Medulla oblongata (tissue), 1 donor: ENCODE data around the gene PKIB.
"Not testable (repeated sequence)": the region's sequence is repeated elsewhere in the genome, so short reads cannot be mapped to it uniquely, and the experiment has no call there.

ENCODE experiments used
- DNase-seq: peaks from one replicate; pipeline ENCODE4 v3.0.0-alpha.2; 2015; ENCODE audit errors: extremely low spot score

The PKIB gene

DNA sequence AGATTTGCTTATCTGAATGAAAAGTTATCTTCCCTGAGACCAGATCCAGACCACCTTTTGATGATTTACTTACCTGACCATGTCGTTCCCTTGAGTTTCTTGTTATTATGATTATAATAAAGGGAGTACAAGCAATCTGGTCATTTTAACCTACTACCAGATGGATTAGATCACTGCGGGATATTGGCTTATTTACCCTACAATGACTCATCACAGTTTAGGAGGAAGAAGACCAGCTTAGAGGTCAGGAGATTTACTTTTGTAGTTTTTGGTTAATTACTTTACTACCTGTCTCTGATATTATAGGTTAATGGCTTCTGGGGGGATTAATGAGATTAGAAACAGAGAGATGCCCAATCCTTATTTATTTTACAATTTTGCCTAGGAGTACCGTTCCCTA, 10.7 kb downstream of the PKIB start:
- no peak for DNase-seq

DNA sequence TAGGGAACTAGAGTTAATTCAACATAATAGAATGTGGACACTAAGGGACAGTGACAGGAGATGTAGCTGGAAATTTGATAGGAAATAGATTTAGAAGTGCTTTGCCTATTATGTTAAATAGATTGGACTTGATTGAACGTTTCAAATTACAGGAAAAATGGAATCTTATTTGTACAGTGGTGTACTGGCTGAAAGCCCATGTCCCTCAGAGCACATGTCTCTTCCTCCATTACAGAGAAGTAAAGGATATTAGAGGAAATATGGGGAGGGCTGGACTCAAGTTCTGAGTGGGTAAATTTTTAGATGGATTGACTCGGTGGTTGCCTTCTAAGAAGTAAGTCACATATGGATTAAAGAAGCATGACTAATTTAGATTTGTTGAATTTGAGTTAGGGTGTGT, 11.4 kb downstream of the PKIB start:
- no peak for DNase-seq

DNA sequence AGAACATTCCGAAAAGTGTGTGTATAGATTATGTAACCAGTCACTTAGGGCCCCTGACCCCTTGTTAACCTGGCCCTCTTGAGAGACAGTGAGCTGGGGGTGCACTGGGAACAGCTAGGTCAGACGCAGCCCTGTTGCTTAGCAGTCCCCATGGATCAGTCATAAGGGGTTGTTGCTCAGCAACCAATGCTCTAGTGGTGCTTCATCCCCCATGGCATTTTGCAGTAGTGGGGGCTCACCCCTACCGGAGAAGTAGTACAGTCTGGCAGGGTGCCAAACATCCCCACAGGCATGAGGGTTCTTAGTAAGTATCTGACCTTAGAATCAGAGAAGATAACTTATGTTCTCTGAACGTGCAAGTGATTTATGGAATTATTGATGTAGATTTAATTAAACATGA, 12.3 kb downstream of the PKIB start:
- DNase-seq: no peak

DNA sequence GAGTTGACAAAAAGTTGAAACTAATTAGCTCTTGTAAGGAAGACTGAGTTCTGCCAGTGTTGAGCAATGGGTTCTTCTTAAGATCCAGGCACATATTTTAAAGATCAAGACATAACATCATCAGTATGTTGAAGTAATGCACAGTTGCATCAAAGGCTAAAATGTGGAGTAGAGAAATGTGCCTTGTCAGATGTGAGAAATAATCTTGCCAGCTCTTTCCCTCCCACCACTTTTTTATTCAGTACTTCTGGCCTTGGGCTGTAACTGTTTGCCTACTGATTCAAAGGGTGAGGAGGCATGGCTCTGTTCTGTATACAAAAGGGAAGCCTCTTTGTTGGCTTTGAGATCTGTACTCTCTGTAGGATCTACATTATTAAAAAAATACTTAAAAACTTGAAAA, 13.1 kb downstream of the PKIB start:
- DNase-seq: no peak

DNA sequence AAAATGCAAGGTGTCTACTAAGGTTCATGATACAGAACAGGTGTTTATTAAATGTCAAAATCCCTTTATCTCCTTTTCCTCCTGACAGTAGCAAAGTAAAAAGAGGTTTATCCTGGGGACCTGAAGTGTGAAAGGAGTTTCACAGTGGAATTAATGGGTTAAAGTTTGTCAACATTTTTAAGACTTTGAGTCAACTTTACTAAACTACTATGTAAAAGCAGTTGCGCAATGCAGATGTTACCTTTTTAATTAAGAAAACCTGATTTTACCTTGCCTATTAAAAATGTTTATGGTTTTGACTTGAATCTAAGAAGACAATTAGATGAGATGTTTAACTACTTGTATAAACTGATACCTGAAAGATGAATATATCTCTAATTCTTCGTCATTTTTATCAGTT, 14.6 kb downstream of the PKIB start:
- DNase-seq: no peak

DNA sequence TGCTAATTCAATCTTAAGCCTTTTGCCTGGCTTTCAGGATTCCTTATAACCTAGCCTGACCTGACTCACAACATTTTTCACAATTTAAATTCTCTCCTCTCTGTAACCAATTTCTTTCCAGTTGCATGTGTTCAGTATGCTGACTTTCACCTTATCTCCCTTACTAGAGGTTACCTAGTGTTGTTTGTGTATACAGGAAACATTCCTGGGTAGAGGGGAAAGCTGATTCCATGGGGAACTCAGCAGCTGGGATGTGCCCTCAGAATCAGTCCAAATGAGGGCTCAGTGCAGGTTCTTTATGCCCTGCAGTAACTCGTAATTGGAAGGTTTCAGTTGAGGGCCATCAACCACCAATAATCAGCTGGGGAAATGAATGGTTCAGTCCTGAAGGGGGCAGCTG, 18.5 kb downstream of the PKIB start:
- DNase-seq: no peak

DNA sequence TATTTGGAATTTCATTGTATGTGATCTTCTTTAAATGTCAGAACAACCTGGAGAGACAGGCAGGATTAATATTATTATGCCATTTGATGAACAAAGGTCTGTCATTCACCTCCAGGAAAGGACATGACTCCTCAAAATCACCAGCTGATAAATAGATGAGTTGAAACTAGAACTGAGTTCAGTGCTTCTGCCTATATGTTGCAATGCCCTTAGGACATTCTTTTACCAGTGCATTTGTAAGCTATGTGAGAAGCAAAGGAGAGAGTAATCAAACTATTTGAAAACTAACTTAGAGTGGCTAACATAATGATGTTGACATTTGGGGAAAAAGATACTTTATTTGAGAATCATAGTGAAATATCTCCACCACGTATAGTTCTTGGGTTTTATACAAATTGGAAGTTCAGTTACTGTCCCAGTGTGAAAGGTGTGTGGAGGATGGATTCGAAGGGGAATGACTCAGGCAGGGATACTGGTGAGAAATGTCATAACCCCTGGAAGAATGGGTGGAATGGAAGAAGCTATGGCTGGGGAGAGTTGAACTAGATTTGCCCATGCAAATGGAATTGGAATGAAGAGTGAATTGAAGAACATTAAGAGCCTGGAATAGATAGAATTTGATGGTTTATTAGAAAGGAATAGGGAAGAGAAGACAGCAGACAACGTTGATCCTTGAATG, 21.5 kb downstream of the PKIB start:
- DNase-seq: no peak

DNA sequence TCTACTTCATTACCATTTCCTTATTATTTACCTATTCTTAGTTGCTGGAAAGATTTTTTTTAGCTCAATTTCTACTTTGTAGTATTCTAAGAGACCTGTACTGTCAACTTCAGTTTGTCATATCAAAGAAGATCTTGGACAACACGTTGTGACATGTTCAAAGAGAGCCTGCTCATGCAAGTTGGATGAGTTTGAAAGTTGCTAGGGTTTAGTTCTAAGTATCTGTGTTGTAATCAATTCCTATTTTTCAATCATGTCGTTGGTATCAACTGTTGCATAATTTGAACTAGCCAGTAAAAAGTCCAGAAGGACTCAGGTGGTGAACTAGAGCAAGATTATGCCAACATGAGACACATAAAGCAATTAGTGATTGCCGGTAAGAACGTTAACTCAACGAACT, 30.2 kb downstream of the PKIB start:
- no peak for DNase-seq

DNA sequence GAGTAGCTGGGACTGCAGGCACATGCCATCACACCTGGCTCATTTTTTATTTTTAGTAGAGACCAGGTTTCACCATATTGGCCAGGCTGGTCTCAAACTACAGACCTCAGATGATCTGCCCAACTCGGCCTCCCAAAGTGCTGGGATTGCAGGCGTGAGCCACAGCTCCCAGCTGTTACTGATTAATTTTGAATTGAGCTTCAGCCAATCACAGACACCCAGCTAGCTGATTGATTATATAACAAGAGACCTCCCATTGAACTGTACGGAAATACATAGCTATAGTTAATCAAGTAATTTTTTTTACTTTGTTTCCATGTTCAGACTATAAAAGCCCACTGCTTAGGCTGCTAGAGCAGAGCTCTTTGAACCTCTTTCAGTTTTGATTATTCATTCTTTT, 31.6 kb downstream of the PKIB start:
- DNase-seq: no peak

DNA sequence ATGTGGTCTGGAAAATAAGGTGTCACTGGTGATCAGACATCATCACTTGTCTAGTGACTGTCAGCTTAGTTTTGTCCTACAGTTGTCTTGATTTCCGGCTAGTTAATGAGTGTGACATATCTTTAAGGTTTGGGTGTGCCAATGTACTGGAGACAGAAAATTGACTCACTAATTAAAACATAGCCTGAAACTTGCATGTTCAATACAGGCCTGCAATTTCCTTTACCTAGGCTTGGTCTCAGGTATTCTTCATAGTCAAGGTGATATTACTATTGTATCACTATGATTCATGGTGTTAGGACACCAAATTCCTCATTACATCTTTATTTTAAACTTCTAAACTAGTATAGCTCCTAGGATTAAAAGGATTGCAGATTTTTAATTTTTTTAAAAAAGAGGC, 32.4 kb downstream of the PKIB start:
- not testable (repeated sequence) for DNase-seq

DNA sequence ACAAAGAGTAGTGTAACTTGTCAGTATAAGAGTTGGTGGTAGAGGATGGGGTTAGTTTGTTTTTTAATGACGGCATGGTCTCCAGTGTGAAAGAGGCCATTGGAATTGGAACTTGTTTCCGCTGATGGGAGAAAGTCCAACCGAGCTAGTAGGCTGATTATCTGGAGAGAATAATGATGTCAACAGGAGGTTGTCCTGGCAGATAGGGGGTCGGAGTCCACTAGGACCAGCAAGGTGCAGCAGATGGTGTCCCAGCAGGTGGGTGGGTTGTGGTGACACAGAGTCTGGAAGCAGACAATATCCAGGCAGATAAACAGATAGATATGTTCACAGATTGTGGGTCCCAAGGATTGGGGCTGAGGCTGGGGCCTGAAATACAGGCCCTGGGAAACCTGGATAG, 35.1 kb downstream of the PKIB start:
- DNase-seq: no peak

DNA sequence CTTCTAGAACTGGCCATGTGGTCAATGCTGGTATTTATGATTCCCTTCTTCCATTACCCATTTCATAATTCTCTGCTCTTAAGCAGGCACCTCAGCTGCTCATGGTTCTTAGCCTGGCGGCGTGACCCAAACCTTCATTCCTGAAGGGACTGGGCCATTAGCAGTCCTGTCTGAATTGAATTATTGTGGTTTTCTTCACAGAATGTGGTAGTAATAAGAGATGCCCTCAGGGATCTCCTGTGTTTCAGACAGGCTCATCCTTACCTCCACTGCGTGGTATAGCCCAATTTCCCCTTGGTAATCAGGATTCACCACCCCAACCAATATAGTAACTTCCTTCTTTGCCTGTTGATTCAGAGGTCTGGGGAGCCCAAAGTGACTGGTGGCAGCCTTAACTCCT, 37.6 kb downstream of the PKIB start:
- no peak for DNase-seq

DNA sequence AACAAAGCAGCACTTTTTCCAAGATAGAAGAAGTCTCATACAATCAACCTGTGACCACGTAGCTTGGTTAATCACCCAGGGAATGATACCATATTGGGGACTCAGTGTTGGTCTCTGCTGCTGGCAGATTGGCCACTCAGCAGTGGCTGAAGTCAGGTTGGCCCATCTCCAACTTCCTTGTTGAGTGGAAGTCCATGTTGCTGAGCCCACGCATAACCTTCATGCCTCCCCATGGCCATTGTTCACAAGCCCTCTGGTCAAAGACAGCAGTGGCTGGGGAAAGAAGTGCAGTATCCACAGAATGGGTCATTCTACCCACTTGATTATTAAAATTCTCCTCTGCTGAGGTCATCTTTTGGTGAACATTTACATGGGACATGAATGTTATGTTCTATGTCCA, 38.5 kb downstream of the PKIB start:
- no peak for DNase-seq

DNA sequence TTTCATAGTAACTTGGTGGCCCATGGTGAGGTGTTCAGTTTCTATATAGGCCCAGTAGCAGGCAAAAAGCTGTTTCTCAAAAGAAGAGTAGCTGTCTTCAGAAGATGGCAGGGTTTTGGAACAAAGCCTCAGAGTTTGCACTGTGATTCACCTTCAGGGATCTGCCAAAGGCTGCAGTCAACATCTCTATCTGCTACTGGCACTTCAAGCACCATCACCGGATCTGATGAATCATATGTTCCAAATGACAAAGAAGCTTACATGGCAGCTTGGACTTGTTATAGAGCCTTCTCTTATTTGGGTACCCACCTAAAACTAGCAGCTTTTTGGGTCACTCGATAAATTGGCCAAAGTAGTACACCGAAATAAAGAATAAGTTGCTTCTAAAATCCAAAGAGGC, 39.5 kb downstream of the PKIB start:
- no peak for DNase-seq

DNA sequence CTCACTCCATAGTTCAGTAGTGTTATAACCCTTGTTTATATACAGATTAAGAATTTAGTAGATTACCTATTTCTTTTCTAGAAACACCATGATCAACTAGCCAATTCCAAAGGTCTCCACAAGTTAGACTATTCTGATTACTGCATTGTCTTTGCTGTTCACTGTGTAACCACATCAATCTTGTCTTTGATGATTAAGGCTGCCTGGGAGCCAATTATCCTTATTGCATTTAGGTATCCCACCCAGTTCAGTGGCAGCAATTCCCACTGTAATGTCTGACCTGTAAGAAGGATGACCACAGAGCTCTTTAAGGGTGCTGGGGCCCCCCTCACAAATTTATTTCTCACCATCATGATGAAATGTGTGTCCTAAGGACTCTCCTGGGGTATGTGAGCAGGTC, 40.2 kb downstream of the PKIB start:
- DNase-seq: no peak

DNA sequence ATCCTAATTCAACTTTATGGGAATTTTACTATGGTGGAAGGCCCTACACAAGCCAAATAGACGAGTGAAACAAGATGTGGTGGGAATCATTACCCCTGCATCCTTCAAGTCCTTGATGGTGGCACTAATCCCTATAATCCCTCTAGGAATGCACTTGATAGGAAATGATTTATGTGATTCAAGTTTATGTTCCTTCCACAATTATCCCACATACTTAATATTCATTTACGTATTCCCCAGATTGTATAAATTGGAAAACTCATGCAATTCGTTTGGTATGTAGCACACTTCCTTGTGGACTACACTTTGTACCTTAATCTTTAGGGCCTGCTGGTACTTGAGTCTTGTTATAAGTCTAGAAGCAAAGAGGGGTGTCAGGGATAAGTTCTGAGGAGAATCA, 40.8 kb downstream of the PKIB start:
- no peak for DNase-seq

DNA sequence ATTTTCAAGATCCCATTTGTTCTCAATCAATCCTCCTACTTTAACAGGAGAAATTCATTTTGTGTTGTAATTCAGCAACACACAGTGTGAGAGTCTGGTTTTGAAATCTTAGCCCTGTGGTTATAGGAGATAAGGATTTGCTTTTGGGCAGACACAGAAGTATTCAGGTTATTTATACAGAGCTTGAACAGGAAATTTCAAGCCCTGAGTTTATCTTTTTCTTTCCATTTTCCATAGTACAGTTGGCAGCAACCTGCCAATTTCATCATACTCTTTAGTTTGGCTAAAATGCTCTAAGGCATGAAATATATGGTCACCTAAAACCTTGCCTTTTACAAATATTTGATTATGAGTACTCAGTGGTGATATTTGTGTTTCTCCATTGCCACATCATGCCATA, 41.4 kb downstream of the PKIB start:
- DNase-seq: no peak

DNA sequence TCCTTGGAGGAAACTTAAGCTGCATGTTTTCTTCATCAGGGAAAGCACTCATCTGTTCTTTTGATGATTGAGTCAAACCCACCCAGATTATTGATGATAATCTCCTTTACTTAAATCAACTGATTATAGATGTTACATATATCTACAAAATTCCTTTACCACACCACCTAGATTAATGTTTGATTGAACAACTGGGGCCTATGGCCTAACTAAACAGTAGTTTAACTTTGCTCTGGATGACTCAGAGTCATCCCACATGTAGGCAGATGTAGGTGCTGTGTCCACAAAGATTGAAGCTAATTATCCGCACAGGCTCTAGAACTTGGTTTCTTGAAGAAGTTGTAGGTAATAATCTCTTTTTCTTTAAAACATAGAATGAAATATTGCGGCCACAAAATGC, 42.2 kb downstream of the PKIB start:
- no peak for DNase-seq

DNA sequence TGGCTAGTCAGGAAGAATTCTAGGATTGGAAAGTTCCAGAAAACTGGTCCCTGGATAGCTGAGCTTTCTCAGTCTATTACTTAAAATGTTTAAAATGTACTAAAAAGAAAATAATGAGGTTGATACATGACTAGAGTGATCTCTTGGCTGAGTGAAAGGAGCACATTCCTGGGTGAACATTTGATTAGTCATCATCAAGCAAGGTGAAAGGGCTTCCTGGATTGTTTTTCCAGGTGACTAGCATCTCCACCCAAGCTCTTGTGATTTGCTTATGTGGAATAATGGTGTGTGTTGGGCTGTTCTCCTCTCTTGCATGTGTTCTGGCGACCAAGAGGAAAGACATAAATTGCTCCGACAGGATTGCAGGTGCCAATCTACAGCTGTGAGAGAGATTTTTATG, 42.9 kb downstream of the PKIB start:
- no peak for DNase-seq

DNA sequence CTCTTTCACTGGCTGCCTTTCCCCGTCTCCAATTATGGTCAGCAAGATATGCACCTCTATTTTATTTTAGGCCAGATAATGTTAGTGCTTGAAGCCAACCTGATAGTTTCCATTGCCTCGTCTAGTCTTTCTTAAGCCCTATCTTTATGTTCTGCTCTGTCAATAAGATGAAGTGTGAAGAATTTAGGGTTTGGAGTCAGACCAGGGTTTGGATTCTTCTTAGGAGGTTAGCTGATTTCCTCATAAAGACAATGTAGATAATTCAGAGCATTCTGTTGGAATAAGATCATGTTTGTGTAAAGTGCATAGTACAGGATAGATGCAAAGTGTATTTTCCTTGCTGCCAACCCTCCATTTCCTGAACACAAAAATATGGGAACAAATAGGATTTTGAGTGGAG, 43.8 kb downstream of the PKIB start:
- DNase-seq: no peak

DNA sequence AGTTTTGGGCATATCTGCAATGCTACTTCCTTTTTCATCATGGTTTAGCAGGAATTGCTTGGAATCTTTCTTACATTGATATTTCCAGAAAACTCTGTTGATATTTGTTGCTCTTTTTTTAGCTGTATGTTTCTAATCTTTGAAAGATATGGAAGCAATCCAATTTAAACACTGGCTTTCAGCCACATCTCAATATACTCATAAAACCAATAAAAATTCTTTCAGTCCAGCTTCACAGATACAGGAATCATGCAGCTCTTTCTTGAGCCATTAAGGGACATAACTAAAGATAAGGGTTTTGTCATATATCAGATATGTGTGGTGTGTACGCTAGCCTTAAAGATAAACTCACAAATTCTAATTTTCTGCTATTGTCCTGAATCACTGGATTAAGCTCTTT, 47.4 kb downstream of the PKIB start:
- no peak for DNase-seq

DNA sequence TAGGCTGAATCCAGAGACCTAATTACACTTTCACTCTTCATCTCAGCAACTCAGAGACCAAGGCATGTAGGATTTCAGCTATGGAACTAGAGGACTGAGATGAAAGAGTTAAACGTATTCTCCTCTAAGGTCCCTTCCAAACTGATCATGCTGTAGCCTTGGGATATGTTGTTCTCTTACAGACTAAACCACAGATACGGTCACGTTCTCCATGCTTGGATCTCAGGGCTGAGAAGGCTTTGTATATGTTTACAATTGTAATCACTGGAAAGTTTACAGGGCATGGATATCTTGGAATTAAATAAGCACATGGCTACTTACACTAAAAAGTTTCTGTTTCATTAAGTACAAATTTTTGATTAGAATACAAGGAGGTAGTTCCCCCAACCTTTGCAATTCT, 50.1 kb downstream of the PKIB start:
- no peak for DNase-seq

DNA sequence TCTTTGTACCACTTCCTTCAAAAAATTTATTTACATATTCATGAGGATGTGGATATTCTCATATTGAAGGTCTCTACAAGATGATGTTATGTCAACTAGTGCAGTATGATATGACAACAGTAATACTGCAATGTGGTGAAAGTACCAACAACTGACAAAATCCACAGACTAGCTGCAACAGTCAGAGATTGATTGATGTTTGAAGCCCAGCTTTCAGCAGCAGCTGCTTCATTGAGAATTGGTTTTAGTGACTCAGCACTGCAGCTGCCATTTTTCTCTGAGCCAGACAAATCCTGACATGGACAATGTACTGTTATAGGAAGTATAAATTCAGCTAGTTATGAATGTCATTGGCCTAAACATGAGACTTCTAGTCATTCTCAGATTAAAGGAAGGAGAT, 53.8 kb downstream of the PKIB start:
- no peak for DNase-seq

DNA sequence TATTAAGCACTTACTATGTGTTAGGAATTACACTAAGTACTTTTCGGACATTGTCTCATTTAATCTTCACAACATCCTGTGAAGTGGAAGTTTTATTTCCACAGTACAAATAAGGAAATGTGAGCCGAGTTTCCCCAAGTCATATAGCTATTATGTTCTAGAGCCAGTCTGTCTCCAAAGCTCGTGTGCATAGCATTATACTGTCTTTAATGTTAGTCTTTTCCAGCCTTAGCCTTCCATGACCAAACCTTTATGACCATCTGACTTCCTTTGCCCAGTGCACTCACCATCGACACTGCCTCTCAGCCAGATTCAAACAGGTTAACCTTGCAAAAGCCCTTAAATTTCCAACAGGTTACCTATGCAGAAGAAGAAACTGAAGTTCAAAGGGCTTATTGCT, 55.7 kb downstream of the PKIB start:
- no peak for DNase-seq

DNA sequence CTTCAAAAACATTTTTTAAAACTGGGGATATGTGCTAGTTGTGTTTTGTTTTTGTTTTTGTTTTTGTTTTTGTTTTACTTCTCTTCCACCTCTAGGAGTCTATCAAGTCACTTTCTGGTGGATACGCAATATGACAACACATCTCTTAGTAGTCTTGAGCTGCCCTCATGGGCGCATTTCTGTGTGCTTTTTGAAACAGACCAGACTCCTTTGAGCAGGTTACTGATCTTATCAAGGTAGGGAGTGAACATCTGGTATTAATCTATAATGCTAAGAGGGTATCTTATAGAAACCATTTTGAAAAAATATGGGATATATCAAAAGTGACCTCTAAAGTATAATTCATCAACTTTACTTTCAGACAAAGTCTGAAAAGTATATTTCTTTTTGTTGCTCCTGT, 56.2 kb downstream of the PKIB start:
- DNase-seq: no peak
